Panc1 (cell line): ENCODE results near the gene FOXA3.

Experiments used
- TF ChIP-seq, protein P1 (sequence below): fragments of 450-650 bp; IDR thresholded peaks from 2 replicates; pipeline ENCODE4 v1.5.1; 2017; ENCODE audit warnings: mild to moderate bottlenecking
- TF ChIP-seq, protein P2 (sequence below), 2 experiments: IDR thresholded peaks; 2 replicates each; pipeline ENCODE4 v1.6.1; 2011 to 2012; ENCODE audit warnings: low read depth in 2 of 2, control low read depth in 1 of 2, low read length in 1 of 2, mild to moderate bottlenecking in 1 of 2, moderate library complexity in 1 of 2; ENCODE audit not compliant: insufficient read depth in 1 of 2

GRCh38 chr19:45863840-45864628 lies at the start of gene FOXA3:
- TF ChIP-seq, protein P1, sequence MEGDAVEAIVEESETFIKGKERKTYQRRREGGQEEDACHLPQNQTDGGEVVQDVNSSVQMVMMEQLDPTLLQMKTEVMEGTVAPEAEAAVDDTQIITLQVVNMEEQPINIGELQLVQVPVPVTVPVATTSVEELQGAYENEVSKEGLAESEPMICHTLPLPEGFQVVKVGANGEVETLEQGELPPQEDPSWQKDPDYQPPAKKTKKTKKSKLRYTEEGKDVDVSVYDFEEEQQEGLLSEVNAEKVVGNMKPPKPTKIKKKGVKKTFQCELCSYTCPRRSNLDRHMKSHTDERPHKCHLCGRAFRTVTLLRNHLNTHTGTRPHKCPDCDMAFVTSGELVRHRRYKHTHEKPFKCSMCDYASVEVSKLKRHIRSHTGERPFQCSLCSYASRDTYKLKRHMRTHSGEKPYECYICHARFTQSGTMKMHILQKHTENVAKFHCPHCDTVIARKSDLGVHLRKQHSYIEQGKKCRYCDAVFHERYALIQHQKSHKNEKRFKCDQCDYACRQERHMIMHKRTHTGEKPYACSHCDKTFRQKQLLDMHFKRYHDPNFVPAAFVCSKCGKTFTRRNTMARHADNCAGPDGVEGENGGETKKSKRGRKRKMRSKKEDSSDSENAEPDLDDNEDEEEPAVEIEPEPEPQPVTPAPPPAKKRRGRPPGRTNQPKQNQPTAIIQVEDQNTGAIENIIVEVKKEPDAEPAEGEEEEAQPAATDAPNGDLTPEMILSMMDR: peak; percentile 81
- TF ChIP-seq, protein P2, sequence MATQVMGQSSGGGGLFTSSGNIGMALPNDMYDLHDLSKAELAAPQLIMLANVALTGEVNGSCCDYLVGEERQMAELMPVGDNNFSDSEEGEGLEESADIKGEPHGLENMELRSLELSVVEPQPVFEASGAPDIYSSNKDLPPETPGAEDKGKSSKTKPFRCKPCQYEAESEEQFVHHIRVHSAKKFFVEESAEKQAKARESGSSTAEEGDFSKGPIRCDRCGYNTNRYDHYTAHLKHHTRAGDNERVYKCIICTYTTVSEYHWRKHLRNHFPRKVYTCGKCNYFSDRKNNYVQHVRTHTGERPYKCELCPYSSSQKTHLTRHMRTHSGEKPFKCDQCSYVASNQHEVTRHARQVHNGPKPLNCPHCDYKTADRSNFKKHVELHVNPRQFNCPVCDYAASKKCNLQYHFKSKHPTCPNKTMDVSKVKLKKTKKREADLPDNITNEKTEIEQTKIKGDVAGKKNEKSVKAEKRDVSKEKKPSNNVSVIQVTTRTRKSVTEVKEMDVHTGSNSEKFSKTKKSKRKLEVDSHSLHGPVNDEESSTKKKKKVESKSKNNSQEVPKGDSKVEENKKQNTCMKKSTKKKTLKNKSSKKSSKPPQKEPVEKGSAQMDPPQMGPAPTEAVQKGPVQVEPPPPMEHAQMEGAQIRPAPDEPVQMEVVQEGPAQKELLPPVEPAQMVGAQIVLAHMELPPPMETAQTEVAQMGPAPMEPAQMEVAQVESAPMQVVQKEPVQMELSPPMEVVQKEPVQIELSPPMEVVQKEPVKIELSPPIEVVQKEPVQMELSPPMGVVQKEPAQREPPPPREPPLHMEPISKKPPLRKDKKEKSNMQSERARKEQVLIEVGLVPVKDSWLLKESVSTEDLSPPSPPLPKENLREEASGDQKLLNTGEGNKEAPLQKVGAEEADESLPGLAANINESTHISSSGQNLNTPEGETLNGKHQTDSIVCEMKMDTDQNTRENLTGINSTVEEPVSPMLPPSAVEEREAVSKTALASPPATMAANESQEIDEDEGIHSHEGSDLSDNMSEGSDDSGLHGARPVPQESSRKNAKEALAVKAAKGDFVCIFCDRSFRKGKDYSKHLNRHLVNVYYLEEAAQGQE (IDR thresholded peaks at IDR 0.05; ENCODE audit: insufficient read depth in 1 of 2, low read depth in 2 of 2, low read length in 1 of 2): no peak
